ENCODE results near the gene ATP5F1C.
A peak's percentile ranks its signal among the peaks of the same experiment; 100 is the strongest.
"Not testable (repeated sequence)": the region's sequence is repeated elsewhere in the genome, so short reads cannot be mapped to it uniquely, and the experiment has no call there.

ATP5F1C gene

DNA sequence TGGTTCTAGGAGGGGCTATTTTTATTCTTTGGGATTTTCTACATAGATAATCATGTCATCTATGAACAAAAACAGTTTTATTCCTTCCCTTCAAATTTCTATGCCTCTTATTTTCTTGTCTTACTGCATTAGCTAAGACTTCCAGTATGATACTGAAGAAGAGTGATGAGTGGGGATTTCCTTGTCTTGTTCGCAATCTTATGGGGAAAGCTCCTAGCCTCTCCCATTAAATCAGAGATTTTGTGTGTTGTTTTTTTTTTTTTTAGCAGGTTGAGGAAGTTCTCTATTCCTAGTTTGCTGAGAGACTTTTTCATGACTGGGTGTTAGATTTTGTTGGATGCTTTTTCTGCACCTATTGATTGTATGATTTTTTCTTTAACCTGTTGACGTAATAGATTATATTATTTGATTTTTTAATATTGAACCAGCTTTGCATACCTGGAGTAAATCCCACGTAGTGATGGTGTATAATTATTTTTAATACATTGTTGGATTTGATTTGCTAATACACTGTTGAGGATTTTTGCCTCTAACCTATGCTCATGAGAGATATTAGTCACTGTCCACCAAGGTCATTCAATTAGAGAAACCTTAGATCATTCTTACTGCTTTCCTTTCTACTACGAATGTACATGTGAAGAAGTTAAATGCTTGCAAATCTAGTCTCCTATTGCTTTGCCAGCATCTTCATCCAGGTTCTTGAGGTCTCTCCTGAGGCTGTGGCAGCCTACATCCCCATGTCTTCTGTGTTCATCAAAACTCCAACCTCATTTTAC, 6.5 kb downstream of the ATP5F1C start:
- no peak for DNase-seq (ENCODE audit: low read depth, low spot score)

GRCh38 chr10:7795605-7796004, 7.6 kb downstream of the ATP5F1C start:
- peak; percentile 62 for DNase-seq (ENCODE audit: low read depth, low spot score)

- peak; percentile 95 for DNase-seq (ENCODE audit: low read depth, low spot score)
Observed at GRCh38 chr10:7797582-7797981, 9.6 kb downstream of the ATP5F1C start.

DNA sequence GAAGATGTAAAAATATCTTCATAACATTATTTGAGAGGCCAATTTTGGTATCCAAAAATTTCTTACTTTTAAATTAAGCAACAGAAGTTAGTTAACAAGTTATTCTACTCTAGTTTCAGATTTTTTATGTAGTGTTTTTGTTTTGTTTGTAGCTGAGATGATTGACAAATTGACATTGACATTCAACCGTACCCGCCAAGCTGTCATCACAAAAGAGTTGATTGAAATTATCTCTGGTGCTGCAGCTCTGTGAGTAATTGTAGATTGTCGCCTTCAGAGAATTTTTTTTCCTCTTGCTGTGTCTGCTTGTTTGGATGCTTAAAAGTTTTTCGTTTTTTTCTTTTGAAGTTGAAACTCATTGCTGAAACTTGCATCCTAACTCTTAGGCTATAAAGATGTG, 14.6 kb downstream of the ATP5F1C start:
- no peak for DNase-seq (ENCODE audit: low read depth, low spot score)

- DNase-seq (ENCODE audit: low read depth, low spot score) = no peak
Observed at GRCh38 chr10:7804216-7804615, 16.2 kb downstream of the ATP5F1C start.

DNA sequence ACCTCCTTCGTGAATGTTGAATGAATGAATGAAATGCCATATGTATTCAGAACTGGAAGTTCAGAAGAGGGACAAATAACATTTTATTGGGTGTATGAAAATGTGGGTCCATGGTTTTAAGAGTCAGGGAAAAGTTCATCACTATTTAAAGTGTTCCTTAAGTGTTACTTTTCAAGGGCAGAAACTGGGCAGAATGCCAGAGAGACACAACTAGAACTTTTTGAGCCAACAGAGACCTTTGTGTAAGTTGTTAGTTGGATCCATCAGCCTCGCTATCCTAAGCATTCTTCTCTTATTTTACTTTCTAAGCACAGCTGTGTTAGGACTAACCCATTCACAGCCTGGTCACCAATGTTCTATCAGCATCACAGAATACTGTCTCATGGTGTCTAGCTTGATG, 16.8 kb downstream of the ATP5F1C start:
- DNase-seq (ENCODE audit: low read depth, low spot score) = no peak

GRCh38 chr10:7808686-7809267, 20.8 kb downstream of the ATP5F1C start:
- DNase-seq (ENCODE audit: low read depth, low spot score) = no peak

- DNase-seq (ENCODE audit: low read depth, low spot score) = no peak
Observed at GRCh38 chr10:7810443-7810842, 22.5 kb downstream of the ATP5F1C start.

DNA sequence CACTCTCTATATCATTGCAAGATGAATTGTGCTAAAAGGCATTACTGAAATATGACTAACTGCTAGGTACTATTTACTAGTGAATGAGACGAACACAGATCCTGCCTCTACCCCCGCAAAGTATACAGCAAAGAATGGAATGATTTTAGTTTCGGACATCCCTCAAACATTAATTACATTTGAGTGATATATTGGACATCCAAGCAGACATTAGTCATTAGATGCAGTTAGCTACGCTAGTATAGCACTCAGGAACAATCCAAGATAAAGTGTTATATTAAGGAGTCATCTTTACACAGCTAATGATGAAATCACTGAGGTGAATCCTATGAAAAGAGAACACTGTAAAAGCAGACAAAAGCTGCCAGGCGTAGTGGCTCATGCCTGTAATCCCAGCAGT, 23.0 kb downstream of the ATP5F1C start:
- DNase-seq (ENCODE audit: low read depth, low spot score) = no peak

DNA sequence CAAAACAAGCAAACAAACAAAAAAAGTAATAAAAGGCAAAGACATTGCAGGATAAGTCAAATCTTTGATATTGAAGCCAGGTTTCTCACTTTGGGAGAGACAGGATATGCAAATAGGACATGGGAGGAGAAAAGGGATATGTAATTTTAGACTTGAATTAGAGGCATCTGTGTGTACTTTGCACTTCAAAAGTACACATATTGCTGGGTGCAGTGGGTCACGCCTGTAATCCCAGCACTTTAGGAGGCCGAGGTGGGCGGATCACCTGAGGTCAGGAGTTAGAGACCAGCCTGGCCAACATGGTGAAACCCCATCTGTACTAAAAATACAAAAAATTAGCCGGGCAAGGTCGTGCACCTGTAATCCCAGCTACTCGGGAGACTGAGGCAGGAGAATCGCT, 23.8 kb downstream of the ATP5F1C start:
- not testable (repeated sequence) for DNase-seq (ENCODE audit: low read depth, low spot score)

DNA sequence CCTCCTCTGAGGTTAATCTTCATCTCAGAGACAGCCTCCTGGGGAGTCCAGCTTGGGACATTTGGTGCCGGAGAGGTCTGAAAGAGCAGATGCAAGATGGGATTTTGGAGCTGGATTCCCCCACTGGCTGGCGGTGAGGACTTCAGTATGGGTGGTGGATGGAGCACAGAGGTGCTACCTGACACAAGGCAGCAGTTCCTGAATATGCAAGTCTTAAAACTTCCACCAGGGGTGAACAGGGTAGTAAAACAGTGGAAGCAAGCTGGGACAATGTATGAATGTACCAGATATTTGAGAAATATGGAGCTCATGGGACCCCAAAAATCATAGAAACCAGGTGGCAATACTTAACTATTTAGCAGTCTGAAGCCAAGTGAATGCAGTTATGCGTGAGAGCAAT, 25.5 kb downstream of the ATP5F1C start:
- no peak for DNase-seq (ENCODE audit: low read depth, low spot score)

DNA sequence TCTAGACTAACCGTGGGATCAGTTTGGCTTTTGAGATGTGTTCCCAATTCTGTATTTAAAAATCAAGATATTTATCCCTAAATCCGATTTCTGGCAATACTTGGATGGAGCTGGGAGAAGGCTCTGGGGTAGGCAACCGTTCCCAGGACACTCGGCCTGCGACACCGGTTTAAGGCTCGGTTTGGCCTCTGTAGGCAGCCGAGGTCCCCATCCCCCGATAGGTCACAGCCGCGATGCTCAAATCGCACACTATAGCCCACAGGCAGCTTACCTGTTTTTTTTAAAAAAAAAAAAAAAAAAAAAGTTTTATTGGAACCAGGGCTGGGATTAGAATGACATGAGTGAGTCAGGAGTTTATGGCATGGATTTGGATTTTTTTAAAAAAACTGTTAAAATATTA, 29.6 kb downstream of the ATP5F1C start:
- DNase-seq (ENCODE audit: low read depth, low spot score) = no peak

DNA sequence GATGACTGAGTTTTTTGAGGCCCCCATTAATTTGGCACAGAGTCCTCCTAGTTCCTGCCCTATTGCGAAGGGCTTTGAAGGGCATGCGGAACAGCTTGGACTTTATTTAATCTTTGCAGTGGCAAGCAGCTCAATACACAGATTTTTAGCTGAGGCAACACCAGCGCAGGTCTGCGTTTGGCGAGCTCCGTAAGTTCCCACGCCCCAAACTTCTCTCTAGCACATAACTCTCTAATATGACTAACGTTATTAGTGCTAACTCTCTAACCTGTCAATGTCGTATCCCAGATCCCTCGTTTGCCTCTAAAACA, 30.0 kb downstream of the ATP5F1C start:
- DNase-seq (ENCODE audit: low read depth, low spot score) = no peak

DNA sequence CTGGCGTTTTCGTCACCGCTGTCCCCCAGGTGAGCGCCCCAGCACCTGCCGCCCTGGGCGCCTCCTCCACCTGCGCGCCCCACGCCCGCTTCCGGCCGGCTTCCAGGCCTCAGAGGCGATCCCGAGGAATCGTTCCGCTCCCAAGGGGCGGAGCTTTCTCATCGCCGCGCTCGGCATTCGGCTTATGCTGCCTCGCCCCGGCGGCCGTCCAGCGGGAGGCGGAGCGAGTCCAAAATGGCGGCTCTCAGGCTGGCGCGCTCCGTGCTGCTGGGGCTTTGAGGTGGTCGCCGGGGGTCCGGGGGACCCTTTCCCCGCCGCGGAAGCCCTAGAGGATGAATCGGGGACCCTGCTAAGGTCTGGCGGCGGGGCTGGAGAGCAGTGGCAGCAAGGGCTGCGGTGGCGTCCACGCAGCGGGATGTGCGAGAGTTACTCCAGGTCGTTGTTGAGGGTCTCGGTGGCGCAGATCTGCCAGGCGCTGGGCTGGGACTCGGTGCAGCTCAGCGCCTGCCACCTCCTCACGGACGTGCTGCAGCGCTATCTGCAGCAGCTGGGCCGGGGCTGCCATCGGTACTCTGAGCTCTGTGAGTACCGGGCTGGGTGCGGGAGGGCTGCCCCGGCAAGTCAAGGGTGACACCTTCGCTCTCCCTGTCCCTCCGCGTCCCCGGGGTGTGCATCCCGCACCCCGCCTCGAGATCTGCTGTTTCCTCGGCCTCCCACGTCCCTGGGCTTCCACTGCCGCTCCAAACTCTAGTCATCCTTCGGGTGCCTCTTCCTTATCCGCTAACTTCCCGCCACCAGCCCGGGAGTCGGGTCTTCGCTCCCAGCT, 30.5 kb downstream of the ATP5F1C start, which contains the start of gene TAF3:
Gene TAF3, plus strand, starts transcription at position 211 of the 826 bp plus-strand sequence. Its CDS starts 205 bp downstream, at position 416.
- DNase-seq (ENCODE audit: low read depth, low spot score) = peak; percentile 97

- peak; percentile 65 for DNase-seq (ENCODE audit: low read depth, low spot score)
Observed at GRCh38 chr10:7819121-7819460, 31.1 kb downstream of the ATP5F1C start.

DNA sequence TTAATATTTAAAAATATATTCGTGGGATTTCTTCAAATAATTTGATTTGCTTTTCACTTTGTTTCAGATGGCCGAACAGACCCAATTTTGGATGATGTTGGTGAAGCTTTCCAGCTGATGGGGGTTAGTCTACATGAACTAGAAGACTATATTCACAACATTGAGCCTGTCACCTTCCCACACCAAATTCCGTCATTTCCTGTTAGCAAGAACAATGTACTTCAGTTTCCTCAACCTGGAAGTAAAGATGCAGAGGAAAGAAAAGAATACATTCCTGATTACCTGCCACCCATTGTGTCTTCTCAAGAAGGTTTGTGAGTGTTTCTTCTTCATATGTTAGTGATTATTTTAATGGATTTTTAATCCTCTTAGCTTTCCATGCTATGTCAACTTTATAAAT, 36.3 kb downstream of the ATP5F1C start:
- no peak for DNase-seq (ENCODE audit: low read depth, low spot score)

GRCh38 chr10:7826971-7827370, 39.0 kb downstream of the ATP5F1C start:
- peak; percentile 78 for DNase-seq (ENCODE audit: low read depth, low spot score)

GRCh38 chr10:7829289-7829834, 41.4 kb downstream of the ATP5F1C start:
- no peak for DNase-seq (ENCODE audit: low read depth, low spot score)

DNA sequence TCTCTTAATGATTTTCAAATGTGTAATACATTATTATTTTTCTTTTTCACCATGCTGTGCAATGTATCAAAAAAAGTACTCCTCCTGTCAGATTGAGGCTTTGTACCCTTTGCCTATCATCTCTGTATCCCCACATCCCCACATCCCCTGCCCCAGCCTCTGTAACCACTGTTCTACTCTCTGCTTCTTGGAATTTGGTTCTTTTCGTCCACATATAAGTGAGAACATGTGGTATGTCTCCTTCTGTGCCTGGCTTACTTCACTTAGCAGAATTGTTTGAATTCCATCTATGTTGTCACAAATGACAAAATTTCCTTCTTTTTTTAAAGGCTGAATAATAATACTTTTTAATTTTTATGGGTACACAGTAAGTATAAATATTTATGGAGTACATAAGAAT, 44.1 kb downstream of the ATP5F1C start:
- DNase-seq (ENCODE audit: low read depth, low spot score) = no peak

- DNase-seq (ENCODE audit: low read depth, low spot score) = no peak
Observed at GRCh38 chr10:7833210-7833609, 45.2 kb downstream of the ATP5F1C start.

DNA sequence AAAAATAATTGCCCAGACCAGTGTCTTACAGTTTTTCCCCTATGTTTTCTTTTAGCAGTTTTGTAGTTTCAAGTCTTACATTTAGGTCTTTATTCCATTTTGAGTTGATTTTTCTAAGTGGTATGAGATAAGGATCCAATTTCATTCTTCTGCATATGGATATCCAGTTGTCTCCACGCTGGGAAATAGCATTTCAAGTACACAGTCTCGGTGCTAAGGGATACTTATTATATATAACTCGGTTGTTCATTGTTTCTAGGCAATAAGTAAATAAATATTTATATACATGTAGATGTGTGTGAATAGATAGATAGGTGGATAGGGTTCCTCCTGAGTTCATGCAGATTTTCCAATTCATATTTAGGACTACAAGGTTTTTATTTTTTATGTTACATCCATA, 46.3 kb downstream of the ATP5F1C start:
- no peak for DNase-seq (ENCODE audit: low read depth, low spot score)

- DNase-seq (ENCODE audit: low read depth, low spot score) = no peak
Observed at GRCh38 chr10:7836571-7836970, 48.6 kb downstream of the ATP5F1C start.

GRCh38 chr10:7846591-7846990, 58.6 kb downstream of the ATP5F1C start:
- DNase-seq (ENCODE audit: low read depth, low spot score) = no peak

Measured in astrocyte of the hippocampus (primary cell).